GM18907 (cell line): ENCODE results near the gene MIA2.
A peak's percentile ranks its signal among the peaks of the same experiment; 100 is the strongest.
"Not testable (repeated sequence)": the region's sequence is repeated elsewhere in the genome, so short reads cannot be mapped to it uniquely, and the experiment has no call there.

Source experiments
- ATAC-seq: cut with Tn5 transposase; IDR thresholded peaks from one replicate; pipeline ENCODE4 v1.9.1; 2021; ENCODE audit warnings: mild to moderate bottlenecking, moderate library complexity; ENCODE audit not compliant: unreplicated experiment

The MIA2 gene

GRCh38 chr14:39233680-39234326 lies at the start of gene MIA2:
TSS of gene MIA2 (plus strand) at chr14:39233915. CDS start at chr14:39234115, 200 bp downstream.
- ATAC-seq = no peak

GRCh38 chr14:39184628-39185255 lies 49.0 kb upstream of the MIA2 start:
- ATAC-seq = no peak

DNA sequence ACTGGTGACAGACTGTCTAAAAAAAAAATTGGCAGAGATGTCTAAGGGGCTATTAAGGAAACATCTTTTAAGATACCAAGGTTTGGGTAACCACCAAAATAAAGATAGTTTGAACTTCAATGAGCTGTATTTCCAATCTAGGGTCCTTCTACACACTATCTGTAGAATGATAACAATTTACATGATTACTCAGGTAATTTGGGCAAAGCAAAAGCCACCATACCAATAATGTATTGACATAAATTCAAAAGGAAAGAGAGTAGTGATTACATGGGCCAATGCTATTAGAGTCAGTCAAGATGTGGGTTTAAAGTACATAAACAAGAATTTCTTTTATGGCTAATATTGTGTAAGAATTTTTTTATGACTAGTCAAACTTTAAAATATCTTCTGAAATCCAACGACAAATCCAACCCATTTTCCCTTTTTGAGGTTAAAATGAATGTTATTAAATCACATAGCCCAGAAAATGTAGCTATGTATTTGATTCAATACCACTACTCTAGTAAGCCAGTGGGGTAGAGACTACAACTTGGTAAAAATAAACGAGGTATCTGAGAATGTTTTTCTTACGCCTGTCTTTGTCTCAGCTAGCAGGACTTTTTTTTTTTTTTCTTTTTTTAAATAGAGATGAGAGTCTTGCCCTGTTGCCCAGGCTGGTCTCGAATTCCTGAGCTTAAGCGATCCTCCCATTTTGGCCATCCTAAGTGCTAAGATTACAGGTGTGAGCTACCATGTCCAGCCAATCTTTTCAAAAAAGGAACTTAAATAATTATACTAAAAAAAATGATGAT lies 48.3 kb upstream of the MIA2 start:
- no peak for ATAC-seq

- ATAC-seq = no peak
Observed at GRCh38 chr14:39186941-39187525, 46.7 kb upstream of the MIA2 start.

DNA sequence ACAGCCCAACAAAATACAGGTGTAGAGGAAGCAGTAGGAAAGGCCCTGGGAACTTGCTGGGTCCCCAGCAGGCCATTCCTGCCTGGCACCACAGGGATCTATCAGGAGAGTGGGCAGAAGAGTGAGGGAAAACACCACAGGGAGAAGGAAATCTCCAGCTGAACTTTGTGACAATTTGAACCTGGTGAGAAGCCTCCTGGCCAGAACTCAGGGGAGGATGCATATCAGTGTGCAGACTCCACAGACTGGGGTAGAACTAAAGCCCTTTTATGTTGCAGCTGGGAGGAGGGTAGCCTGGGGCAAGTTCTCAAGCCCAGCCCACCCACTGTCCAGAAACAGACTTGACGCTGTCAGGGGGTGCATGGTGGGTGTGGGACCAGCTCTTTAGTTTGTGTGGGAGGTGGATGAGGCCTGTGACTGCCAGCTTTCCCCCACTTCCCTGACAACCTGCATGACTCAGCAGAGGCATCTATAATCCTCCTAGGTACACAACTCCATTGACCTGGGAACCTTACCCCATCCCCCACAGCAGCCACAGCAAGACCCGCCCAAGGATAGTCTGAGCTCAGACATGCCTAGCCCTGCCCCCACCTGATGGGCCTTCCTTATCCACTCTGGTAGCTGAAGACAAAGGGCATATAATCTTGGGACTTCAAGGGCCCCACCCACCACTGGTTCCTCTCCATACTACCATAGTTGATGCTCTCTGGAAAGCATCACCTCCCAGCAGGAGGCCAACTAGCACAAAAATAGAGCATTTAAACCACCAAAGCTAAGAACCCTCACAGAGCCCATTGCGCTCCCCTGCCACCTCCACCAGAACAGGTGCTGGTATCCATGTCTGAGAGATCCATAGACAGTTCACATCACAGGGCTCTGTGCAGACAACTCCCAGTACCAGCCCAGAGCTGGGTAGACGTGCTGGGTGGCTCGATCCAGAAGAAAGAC lies 29.8 kb upstream of the MIA2 start:
- ATAC-seq = no peak

DNA sequence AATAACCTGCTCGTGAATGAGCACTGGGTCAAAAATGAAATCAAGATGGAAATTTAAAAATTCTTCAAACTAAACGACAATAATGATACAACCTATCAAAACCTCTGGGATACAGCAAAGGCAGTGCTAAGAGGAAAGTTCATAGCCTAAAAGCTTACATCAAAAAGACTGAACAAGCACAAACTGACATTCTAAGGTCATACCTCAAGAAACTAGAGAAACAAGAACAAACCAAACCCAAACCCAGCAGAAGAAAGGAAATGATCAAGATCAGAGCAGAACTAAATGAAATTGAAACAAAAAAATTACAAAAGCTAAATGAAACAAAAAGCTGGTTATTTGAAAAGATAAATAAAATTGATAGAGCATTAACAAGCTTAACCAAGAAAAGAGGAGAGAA lies 26.3 kb upstream of the MIA2 start:
- ATAC-seq = not testable (repeated sequence)

DNA sequence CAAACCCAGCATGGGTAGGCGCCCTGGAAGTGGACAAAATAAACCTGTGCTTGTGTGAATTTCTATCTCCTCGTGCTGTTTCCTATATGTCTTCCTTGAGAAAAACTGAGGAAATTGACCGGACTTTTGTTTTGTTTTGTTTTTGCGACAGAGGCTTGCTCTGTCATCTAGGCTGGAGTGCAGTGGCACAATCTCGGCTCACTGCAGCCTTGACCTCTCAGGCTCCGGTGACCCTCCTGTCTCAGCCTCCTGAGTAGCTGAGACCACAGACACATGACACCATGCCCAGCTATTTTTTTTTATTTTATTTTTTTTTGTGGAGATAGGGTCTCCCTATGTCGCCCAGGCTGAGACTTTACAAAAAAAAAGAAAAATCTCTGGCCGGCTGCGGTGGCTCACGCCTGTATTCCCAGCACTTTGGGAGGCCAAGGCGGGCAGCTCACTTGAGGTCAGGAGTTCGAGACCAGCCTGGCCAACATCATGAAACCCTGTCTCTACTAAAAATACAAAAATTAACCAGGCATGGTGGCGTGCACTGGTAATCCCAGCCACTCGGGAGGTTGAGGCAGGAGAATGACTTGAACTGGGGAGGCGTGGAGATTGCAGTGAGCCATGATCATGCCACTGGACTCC lies 22.5 kb upstream of the MIA2 start:
- no peak for ATAC-seq

GRCh38 chr14:39212034-39212433 lies 21.7 kb upstream of the MIA2 start:
- ATAC-seq = no peak

- ATAC-seq = no peak
Observed at GRCh38 chr14:39212693-39213092, 21.0 kb upstream of the MIA2 start.

DNA sequence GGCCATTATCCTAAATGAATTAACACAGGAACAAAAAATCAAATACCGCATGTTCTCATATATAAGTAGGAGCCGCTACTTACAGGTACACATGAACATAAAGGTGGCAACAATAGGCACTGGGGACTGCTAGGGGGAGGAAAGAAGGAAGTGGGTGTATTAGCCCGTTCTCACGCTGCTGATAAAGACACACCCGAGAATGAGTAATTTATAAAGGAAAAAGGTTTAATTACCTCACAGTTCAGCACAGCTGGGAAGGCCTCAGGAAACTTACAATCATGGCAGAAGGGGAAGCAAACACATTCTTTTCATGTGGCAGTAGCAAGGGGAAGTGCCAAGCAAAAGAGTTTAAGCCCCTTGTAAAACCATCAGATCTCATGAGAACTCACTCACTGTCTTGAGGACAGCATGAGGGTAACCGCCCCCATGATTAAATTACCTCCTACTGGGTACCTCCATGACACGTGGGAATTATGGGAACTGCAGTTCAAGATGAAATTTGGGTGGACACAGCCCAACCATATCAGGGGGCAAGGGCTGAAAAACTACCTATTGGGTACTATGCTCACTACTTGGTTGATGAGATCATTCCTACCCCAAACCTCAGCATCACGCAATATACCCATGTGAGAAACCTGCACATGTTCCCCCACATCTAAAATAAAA lies 16.4 kb upstream of the MIA2 start:
- no peak for ATAC-seq

DNA sequence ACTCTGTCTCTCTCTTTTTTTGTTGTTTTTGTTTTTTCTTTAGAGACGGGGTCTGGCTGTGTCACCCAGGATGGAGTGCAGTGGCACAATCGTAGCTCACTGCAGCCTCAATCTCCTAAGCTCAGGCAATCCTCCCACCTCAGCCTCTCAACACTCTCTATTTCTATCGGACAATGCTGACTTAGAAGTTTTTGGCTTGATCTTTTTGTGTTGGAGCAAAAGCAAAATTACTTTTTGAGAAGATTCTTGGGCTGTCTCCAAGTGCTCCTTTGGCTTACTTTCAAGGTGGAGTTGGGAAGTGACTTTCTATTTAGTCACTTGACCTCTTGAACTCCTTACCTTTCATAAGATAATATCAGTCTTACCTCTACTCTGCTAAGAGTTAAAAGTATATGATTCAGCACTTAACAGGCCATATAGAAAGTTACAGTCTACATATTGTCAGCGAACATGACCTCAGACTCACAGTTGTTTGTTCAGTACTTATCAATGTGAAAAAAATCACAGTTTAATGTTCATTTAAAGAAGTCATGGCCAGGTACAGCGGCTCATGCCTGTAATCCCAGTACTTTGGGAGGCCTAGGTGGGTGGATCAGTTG lies 15.4 kb upstream of the MIA2 start:
- no peak for ATAC-seq

- ATAC-seq = no peak
Observed at GRCh38 chr14:39219075-39219499, 14.6 kb upstream of the MIA2 start.

- not testable (repeated sequence) for ATAC-seq
Observed at GRCh38 chr14:39220473-39220872, 13.2 kb upstream of the MIA2 start.

- no peak for ATAC-seq
Observed at GRCh38 chr14:39228044-39228443, 5.7 kb upstream of the MIA2 start.

DNA sequence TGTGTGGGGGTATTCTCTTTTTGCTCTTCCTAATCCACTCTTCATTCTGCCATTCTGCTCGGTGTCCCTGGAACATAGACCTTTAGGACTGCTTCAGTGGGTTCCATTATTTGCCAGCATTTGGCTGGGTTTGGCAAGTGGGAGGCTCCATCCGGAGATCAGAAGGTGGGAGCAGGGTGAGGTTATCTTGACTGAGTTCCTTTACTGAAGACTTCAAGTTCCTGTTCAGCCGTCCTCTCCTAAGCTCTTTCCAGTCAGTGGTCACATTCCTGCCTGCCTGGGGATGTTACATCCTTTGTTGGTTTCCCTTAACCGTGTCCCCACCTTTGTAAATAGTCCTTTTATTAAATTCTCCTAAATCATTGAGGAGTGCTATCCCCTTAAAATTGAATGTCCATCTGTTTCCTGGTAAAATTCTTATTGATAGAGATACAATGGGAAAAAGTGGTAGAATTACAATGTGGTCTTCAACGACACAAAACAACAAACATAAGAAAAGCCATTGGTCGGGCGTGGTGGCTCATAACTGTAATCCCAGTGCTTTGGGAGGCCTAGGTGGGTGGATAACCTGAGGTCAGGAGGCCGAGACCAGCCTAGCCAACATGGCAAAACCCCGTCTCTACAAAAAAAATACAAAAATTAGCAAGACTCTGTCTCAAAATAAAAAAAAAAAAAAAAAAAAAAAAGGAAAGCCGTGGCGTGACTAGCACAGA lies 5.0 kb upstream of the MIA2 start:
- ATAC-seq = no peak

GRCh38 chr14:39229222-39229543 lies 4.5 kb upstream of the MIA2 start:
- ATAC-seq = peak; percentile 41

DNA sequence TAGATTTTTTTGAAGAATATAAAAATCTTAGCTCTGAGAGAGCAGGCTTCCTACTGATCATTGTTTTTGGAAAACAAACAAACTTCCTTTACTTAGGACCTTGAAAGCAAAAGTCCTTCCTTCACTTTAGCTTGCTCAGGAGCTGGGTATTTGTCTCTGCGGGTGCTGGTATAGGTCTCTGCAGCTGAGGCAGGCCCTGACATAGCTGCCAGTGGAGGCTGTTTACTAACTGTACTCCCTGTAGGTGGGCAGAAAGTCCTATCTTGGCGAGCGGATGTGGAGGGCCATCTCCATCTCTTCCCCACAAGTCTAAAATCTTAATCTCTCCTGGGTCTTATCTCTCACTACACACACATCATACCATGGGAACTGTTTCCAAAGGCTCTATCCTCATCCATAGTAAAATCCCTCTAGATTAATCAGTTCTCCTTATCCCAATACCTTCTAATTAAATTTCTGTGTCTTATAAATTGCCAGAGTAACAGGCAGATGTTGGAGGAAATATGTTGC lies 4.1 kb upstream of the MIA2 start:
- ATAC-seq = no peak

- ATAC-seq = no peak
Observed at GRCh38 chr14:39230416-39231035, 3.2 kb upstream of the MIA2 start.
